Left ventricle myocardium inferior (tissue), 1 donor: ENCODE data around the gene CKS1B. TPM values are rescaled to one million over a fixed set of nuclear protein-coding genes. Genes with fewer than 3 reads are reported as not detected.

ENCODE experiments used
- DNase-seq: peaks from one replicate; pipeline ENCODE4 v3.0.0-alpha.2; 2020
- H3K27ac ChIP-seq: fragments of 200-600 bp; replicated peaks from 2 replicates; pipeline ENCODE4 v1.8.0; 2021
- H3K27me3 ChIP-seq: fragments of 200-600 bp; 2 replicates; pipeline ENCODE4 v1.8.0; 2021; ENCODE audit warnings: low read depth
- H3K36me3 ChIP-seq: fragments of 200-600 bp; 2 replicates; pipeline ENCODE4 v1.8.0; 2021
- H3K4me1 ChIP-seq: fragments of 200-600 bp; 2 replicates; pipeline ENCODE4 v1.8.0; 2021
- H3K4me3 ChIP-seq: fragments of 200-600 bp; 2 replicates; pipeline ENCODE4 v1.8.0; 2021; ENCODE audit warnings: mild to moderate bottlenecking, moderate library complexity
- H3K9me3 ChIP-seq: fragments of 200-600 bp; replicated peaks from 2 replicates; pipeline ENCODE4 v1.8.0; 2021
- intact Hi-C: fragments of 100-400 bp; cut with micrococcal nuclease; formaldehyde crosslinking; loops from one replicate; pipeline ENCODE4 v1.11.0; 2022
- total RNA-seq: library from RNA; stranded (reverse); fragmentation: NEBNext Ultra II Directional; extraction: Animal tissue kit (Norgen Biotek cat#: 25700); gene quantifications from one replicate; pipeline ENCODE4 v1.2.1, GENCODE V29; 2021
- TF ChIP-seq, protein P1 (sequence below): fragments of 200-600 bp; IDR thresholded peaks from 2 replicates; pipeline ENCODE4 v1.8.0; 2021; ENCODE audit warnings: antibody characterized with exemption, mild to moderate bottlenecking, borderline replicate concordance
- donor health status: DM: no; HTN: yes; CAD: no; lungs with severe emphysema.

The CKS1B gene
- total RNA-seq, 1 donor from 2014 or later: 17.8 TPM

DNA sequence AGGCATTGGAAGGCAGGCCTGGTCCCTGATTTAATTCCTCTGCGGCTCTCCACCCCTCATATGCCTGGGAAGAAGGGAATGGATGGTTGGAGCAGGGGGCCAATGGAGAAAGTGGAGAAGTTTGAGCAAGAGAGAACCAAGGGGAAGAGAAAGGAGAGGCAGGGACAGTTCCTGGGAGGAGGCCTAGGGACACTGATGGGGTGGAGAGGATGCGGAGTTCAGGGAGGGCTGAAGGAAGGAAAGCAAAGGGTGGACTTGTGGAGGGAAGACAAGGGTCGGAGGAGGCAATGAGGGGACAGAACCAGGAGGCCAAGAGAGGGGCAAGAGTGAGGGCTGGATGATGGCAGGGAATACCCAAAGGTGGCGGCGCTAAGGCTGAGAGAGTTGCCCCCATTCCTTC, 35.3 kb downstream of the CKS1B start:
- peaks cover 9% of the 10 kb centered on the region for H3K36me3 ChIP-seq
- no peak for DNase-seq
- TF ChIP-seq, protein P1, sequence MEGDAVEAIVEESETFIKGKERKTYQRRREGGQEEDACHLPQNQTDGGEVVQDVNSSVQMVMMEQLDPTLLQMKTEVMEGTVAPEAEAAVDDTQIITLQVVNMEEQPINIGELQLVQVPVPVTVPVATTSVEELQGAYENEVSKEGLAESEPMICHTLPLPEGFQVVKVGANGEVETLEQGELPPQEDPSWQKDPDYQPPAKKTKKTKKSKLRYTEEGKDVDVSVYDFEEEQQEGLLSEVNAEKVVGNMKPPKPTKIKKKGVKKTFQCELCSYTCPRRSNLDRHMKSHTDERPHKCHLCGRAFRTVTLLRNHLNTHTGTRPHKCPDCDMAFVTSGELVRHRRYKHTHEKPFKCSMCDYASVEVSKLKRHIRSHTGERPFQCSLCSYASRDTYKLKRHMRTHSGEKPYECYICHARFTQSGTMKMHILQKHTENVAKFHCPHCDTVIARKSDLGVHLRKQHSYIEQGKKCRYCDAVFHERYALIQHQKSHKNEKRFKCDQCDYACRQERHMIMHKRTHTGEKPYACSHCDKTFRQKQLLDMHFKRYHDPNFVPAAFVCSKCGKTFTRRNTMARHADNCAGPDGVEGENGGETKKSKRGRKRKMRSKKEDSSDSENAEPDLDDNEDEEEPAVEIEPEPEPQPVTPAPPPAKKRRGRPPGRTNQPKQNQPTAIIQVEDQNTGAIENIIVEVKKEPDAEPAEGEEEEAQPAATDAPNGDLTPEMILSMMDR: no peak
- peak overlapping the region; percentile 45 for H3K4me3 ChIP-seq
- H3K27ac ChIP-seq: peak overlapping the region; percentile 95
- no peaks in the 10 kb centered on the region for H3K9me3 ChIP-seq
- H3K27me3 ChIP-seq: no peaks in the 10 kb centered on the region
- H3K4me1 ChIP-seq: peaks cover 92% of the 10 kb centered on the region
- intact Hi-C loops: no loop called here

DNA sequence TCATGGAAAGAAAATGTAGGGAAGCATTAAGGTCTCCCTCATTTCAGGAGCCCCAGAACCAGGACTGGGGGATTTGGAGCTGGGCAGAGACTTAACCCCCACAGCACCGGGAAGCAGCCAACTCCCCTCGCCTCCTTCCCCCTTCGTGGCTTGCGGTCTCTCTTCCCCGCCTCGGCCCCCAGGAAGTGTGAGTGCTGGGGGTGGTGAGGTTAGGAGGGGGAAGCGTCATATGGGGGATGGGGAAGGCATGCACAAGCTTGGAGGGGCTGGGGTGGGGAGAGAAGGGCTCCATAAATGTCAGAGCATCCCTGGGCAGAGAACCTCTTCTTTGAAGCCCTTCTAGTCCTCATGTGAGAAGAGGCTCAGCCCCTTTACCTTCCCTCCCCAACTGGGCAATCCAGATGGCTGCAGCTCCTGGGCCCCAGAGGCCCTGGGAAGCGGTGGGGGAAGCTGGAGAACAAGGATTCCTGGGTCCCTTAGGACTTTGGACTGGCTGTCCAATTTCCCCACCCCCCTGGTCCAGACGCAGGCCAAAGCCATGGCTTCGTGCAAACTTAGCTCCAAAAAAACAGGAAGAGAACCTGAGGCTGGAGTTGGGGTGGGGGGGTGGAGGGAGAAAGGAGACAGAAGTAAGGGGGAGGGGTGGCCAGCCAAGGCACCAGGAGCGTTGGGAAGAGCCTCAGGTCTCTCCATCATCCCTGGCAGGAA, 35.9 kb downstream of the CKS1B start:
- peak overlapping the region; percentile 95 for H3K27ac ChIP-seq
- peaks cover 15% of the 10 kb centered on the region for H3K36me3 ChIP-seq
- H3K4me1 ChIP-seq: peaks cover 85% of the 10 kb centered on the region
- intact Hi-C loops: no loop called here
- peak overlapping the region; percentile 45 for H3K4me3 ChIP-seq
- TF ChIP-seq, protein P1: no peak
- DNase-seq: no peak
- H3K27me3 ChIP-seq: no peaks in the 10 kb centered on the region
- H3K9me3 ChIP-seq: no peaks in the 10 kb centered on the region

DNA sequence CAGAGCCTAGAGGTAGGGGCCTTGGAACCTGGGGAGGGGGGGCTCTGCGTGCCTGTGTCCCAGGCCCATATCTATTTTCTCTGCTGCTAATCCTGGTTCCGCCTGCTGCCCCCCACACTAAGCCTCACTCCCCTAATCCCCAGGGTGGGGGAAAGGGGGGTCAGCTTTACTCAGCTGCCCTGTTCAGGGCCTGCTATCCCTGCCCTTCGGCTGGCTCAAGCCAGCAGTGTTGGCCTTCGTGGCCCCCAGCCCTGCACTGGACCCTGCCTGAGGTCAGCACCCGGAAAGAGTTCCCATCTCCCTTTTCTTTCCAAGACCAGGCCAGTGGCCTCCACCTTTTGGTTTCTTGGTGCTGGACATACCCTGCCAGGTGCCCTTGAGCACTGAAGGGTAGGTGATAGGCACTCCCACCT, 36.5 kb downstream of the CKS1B start:
- peaks cover 21% of the 10 kb centered on the region for H3K36me3 ChIP-seq
- no peak for DNase-seq
- TF ChIP-seq, protein P1: no peak
- intact Hi-C loops: no loop called here
- no peaks in the 10 kb centered on the region for H3K27me3 ChIP-seq
- H3K4me3 ChIP-seq: no peak overlapping the region
- H3K9me3 ChIP-seq: no peaks in the 10 kb centered on the region
- H3K4me1 ChIP-seq: peaks cover 79% of the 10 kb centered on the region
- H3K27ac ChIP-seq: peak overlapping the region; percentile 95

DNA sequence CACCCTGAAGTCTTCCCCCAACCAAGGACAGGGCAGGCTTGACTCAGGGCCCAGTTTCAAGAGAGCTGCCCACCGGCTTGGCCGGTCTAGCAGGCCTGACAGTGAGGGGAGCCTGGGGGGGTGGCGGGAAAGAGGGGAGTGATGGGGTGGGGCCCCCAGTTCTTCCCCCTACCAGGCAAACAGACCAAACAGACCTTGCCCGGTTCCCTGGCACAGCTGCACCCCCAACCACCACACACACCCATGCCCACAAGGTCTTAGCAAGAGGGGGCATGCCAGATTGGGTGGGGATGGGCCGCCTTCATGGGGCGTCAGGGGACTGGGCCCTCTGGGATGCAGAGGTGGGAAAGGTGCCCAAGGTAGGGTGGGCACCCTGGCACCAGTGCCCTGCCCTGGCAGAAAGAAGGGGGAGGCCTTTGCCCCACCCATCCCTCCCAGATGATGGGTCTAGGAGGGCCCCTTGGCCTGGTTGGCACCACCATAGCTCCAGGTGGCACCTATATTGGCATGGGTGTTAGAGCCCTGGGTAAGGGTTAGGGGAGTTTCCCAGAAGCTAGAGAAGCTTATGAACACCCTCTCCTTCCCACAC, 37.0 kb downstream of the CKS1B start:
- Histone ChIP-seq H3K36me3 (peaks cover 27% of the 10 kb centered on the region), H3K4me1 (peaks cover 74% of the 10 kb centered on the region), H3K27ac (peak overlapping the region; percentile 95), H3K27me3 (no peaks in the 10 kb centered on the region), H3K9me3 (no peaks in the 10 kb centered on the region), H3K4me3 (no peak overlapping the region)
- intact Hi-C loops: no loop called here
- no peak for DNase-seq
- TF ChIP-seq, protein P1: no peak

DNA sequence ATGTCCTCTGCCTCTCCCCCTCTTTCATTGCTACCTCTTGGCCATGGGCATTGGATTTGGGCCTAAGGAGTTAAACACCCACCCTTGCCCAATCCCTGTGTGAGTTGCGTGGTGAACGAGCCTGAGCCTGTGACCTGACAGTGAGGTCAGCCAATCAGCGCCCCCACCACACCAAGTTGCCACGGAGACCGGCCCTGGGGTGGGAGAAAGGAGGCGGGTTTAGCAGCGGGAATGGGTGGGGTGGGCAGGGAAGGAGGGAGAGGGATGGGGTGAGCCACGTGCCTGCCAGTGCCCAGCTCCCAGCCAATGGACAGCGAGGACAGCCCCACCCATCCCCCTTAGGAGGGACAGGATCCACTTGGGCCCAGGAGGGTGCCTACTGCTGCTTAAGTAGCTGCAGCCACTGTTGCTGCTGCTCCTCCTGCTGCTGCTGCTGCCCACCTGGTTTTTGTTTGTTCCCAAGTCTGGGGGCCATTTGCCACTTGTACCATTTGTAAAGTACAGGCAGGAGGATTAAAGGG, 37.6 kb downstream of the CKS1B start:
- H3K4me1 ChIP-seq: peaks cover 74% of the 10 kb centered on the region
- H3K4me3 ChIP-seq: peak overlapping the region; percentile 14
- H3K27me3 ChIP-seq: no peaks in the 10 kb centered on the region
- peak overlapping the region; percentile 95 for H3K27ac ChIP-seq
- intact Hi-C loops: no loop called here
- peaks cover 30% of the 10 kb centered on the region for H3K36me3 ChIP-seq
- peak; percentile 69 for DNase-seq
- H3K9me3 ChIP-seq: no peaks in the 10 kb centered on the region
- TF ChIP-seq, protein P1: no peak
